Anterior cingulate cortex (tissue), 58 donors: ENCODE results near the gene TAAR9.
"Not testable (repeated sequence)": the region's sequence is repeated elsewhere in the genome, so short reads cannot be mapped to it uniquely, and the experiment has no call there.

Experiments
- DNase-seq, 58 donors: peaks; one replicate each; lab custom pipeline; 2025; lab: John Stamatoyannopoulos, UW

The TAAR9 gene

DNA sequence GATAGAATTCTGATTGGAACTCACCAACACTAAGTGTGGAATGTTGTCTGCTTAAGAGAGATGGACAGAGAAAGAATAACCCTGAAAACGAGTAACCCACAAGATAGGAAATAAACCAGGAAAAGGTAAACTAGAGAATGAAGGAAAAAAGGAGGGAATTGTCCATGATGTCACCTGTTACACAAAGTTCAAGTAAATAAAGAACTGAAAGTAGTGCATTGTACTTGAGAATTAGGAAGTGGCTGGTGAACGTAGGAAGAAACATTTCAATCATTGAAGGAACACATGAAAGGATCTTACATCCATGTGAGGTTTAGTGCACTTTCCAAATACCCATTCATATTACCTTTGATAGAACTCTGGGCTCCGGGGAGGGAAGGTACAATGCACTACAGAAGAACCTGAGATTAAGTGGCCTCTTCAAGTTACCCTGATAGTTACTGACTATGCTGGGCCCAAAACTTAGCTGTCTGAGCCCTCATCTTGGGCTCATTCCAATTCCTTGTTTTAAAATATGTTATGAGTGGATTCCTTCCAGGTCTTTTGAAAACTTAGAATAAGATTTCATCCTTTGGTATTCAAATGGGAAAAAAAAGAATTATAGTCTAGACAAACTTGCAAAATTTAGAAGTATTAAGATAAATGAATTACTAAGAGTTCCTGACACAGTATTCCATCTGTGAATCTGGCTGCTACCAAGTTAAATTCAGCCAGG, 24.1 kb upstream of the TAAR9 start:
- peak in 1 of 58 donors; percentile 10 for DNase-seq

DNA sequence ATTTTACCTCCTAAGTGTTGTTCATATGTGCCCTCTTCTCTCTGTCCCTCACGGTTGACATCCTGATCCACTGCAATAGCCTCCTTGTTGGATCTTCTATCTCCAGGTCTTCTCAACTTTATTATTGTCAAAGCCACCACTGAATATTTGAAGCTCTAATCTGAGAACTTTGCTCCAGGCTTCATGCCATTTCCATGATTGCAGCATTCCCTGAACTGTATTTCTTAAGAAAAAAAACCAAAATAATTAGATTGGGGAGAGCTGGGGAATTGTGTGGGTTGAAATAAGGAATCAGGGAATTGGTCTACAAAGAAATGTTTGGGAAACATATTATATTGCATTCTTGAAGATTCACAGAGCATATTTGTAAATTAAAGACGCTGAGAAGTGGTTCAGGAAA, 22.7 kb upstream of the TAAR9 start:
- DNase-seq, result no peak

DNA sequence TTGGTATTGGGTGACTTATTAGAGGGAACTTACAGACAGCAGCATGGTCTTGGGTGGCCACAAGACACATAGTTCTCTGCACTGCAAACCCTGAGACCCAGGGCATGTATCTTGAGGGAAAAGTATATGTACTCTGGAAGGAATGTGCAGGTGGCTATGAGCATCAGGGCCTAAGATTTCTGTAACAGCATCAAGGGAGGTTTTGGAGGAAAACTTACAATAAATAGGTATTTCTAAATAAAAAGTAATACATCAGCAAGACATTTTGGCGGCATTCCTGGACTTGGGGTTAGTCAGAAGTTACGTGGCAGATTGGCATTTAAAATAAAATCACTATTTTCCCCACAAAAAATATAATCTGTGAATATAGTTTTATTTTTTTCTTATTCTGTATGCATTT, 17.1 kb upstream of the TAAR9 start:
- DNase-seq, result no peak

DNA sequence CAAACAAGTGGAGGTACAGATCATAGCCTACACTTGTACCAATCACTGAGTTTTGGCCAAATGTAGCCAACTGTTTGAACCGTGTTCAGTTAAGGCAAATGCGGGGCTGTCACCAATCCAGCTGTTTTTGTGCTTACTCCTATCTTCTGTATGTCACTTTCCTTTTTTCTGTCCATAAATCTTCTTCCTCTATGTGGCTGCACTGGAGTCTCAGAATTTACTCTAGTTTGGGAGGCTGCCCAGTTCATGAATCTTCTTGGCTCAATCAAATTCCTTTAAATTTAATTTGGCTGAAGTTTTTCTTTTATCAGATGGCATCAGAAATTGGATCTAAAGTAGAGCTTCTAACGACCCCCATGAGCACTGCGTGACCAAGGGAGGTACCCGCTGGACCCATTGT, 13.4 kb upstream of the TAAR9 start:
- DNase-seq, result no peak

DNA sequence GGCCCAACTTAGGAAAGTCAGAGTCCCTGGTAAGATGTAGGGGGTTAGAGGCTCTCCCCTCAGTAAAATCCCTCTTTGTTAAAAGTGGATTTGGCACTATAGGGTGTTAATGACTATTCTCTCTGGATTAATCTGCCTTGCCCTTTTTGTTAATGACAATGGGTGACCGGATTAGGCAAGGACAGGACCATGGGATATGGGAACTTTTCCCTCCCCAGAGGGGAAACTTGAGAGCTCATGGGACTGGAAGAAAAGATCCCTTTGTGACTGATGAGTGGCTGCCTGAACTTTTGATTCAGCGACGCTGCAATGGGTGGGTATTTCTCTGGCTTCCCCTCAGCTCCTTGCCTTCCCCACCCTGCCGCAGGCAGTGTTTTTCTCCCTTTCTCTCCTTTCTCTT, 12.2 kb upstream of the TAAR9 start:
- DNase-seq, result no peak

DNA sequence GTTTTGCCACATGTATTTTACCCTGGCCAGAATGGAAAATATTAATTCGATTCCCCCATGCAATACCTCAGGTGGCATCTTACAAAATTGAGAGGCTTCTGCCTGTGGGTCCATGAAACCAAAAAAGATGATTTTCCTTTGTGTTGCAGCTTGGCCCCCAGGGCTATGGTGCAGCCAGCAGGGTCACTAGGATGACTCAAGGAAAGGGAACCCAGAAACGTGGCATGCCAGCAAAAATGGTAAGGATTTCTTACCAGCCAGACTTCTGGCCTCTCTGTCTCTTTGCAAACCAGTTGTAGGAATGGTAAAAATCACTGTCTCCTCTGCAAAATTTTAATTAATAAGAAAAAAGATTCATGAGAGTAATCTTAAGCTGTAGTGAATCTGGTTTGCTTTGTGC, 11.6 kb upstream of the TAAR9 start:
- no peak for DNase-seq

DNA sequence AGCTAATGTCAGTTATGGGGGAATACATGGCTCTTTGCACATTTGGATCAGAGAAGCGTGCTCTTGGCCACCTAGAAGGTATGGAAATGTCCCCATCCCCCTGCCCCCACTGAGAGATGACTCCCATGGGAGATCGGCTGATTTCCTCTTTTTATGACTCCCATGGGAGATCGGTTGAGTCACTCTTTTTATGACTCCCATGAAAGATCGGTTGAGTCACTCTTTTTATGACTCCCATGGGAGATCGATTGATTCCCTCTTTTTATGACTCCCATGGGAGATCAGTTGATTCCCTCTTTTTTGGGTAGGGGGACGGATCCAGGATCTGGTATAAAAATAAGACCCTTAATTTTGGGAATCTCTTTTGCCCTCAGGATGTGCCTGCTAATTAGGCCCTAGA, 10.3 kb upstream of the TAAR9 start:
- no peak for DNase-seq

DNA sequence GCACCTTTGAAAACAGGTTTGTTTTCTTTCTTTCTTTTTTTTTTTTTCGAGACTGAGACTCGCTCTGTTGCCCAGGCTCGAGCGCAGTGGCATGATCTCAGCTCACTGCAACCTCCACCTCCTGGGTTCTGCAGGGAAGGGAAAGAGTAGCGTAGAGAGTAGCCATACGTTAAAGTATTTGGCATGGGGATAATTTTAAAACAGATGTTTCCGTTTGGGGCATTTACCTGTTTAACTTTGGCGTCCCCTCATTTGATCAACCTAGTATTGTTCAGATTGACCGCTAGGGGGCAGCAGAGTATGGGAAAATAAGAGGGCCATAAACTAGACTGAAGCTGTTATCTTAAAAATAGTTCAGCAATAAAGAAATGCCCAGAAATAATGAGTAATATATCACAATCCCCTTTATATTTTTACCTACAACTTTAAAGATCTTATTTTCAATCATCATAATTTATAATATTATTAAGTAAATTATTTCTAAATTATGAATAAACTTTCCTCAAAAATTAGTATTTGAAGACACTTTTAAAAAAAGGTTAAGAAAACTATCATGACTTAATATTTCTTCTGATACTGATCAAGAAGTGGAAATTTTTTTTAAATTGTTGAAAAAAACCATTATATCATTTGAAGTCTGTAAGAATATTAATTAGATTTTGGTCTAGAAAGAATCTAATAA, 7.6 kb upstream of the TAAR9 start:
- DNase-seq, result peak in 35 of 58 donors; percentile 4 to 71 (median 28)

DNA sequence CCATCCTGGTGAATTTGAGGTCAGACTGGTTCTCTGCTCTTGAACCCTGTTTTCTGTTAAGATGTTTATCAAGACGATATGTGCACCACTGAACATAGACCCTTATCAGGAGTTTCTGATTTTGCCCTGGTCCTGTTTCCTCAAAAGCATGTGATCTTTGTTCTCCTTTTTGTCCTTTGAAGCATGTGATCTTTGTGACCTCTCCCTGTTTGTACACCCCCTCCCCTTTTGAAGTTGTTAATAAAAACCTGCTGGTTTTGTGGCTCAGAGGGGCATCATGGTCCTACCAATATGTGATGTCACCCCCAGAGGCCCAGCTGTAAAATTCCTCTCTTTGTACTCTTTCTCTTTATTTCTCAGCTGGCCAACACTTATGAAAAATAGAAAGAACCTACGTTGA, 3.5 kb upstream of the TAAR9 start:
- DNase-seq, result not testable (repeated sequence)

DNA sequence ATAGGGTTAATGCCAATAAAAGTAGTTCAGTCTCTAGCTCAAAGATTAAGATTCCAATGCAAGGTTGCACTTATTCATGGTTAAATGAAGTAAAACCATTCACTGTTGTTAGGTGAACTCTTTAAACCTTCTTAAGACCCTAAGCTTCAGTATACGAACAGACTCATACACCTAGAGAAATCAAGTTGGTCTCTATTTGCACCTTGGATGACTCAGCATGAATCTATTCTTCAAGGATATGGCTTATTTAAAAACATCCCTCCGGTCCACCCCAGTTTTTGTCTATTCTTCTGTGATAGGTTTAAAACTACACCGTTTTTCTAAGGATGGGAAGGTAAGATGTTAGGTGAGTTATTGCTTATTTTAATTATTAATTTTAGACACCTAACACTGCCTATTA, 932 bp upstream of the TAAR9 start:
- no peak for DNase-seq

DNA sequence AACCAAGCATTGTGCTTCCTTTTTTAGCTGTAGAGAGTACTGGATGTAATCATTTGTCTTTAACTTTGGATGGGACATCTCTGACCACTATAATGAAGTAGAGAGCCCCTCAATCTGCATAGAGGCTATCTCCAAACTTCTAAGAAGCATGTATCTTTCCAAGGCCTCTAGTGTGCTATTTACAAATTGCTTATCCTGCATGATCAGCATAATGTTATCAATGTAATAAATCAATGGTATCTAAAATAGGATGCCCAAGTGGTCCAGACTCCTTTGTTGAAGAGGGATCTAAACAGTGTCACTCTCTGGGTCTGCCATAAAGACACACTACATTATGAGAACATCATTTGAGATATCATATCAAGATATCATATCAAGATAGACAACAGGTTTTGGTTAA, 6.7 kb downstream of the TAAR9 start:
- DNase-seq, result no peak

DNA sequence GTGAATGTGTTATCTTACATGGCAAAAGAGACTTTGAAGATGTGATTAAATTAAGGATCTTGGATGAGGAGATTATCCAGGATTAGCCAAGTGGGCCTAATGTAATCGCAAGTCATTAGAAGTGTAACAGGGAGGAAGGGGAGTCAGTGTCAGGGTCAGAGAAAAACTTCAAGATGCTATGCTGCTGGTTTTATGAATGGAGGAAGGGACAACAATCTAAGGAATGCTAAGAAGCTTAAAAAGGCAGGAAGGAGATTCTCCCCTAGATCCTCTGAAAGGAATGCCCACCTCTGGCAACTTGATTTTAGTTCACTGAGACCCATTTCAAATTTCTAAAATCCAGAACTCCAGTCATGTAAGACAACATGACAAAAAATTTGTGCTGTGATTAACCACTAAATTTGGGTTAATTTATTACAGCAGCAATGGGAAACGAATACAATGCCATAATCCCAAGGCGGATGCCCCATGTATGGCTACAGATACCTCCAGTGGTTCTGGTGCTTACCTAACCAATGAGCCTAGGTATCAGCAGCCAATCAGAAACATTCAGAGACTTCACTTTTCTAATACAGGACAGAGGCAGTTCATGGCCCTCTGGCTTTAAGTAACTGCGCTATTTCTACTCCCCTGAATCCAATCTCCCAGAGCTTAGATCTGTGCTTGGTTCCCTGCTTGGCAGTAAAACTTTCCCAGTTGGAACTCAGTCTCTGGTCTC, 10.8 kb downstream of the TAAR9 start:
- no peak for DNase-seq

DNA sequence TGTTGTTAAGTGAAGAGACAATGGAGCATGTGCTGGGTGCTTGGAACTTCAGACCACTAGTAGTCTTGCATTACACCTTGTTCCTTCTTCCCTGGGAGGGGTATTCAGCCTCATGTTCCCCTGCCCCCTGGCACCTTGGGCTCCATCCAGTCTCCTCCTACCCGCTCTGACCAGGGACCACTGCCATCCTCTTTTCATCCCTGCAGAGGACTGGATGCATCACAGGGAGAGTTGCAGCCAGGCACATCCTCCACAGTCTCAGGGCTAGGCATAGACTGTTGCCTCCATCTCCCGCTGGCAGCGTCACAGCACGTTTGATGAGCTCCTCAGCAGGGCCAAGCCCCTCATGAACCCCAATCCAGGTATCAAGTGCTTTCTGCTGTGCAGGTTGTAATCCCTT, 13.1 kb downstream of the TAAR9 start:
- DNase-seq, result no peak

DNA sequence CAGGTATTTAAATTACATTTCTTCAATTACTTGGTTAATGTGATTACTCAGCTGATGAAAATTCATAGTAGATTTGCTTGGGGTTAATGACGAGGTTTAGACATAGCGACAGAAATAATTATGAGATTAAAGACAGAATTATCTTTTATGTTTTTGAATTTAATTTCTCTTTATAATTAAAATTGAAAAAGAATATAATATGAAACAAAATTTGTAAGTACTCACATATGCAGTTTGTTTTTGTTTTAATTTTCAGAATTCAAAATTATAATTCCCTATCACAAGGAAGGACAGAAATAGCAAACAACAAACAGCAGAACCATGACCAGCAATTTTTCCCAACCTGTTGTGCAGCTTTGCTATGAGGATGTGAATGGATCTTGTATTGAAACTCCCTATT, 14.3 kb downstream of the TAAR9 start, which contains the start of gene TAAR8:
Gene TAAR8 (plus strand): TSS at position 301 of the 400 bp plus-strand sequence. CDS start 21 bp downstream, at position 322.
- no peak for DNase-seq

DNA sequence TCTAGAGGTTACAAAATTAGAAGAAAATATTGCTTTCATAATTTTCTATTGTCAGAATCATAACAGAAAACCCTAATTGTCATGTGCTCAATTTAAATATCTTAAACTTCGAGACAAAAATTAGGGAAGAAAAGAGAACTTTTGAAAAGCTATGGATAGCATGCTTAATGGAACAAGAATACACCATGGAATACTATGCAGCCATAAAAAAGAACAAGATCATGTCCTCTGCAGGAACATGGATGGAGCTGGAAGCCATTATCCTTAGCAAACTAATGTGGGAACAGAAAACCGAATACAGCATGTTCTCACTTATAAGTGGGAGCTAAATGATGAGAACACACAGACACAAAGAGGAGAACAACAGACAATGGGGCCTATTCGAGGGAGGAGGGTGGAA, 22.0 kb downstream of the TAAR9 start:
- not testable (repeated sequence) for DNase-seq

DNA sequence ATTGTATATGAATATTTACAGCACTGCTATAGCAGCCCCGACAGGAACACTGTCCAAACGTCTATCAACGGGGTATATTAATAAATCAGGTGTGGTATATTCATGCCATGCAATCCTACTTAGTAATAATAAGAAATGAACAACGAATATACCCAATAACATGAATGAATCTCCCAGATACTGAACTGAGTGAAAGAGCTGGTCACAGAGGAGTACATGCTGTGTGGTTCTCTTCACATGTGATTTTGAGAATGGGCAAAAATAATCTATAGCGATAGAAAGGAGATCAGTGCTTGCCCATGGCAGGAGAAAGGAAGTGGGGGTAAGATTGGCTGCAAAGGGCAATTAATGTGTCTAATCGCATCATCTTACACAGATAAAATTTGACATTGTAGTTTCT, 28.3 kb downstream of the TAAR9 start:
- no peak for DNase-seq

DNA sequence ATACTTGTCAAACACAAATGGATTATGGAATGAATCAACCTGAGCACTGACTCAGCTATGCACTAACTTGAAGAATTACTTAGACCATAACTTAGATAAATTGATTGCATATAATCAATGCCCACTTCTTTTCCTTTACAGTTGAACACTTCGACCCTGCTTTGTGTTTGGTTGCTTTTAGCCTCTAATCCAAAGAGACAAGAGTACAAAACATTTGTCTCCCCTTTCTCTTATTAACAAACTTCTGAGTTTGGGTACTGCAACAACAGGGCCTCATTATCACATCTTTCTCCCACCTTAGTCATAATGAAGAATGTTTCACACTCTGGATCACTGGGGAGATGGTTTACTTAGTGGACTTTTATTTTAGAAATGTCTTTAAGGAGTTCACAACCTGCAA, 29.5 kb downstream of the TAAR9 start:
- DNase-seq, result no peak

DNA sequence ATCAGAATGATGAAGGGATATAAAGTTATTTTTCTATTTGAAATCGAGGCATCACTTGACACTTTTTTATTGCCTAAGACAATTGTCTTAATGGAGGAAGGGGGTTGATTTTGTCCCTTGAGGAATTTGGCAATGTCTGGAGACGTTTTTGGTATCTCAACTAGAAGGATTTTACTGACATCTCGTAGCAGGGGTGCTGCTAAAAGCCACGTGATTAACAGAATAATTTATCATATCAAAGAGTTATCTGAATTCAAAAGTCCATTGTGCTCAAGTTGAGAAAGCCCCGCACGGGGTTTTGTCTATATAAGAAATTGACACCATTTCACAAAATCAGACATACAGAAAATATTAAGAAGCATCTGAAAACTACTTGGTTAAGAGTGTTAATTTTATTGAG, 30.5 kb downstream of the TAAR9 start:
- peak in 1 of 58 donors; percentile 4 for DNase-seq

DNA sequence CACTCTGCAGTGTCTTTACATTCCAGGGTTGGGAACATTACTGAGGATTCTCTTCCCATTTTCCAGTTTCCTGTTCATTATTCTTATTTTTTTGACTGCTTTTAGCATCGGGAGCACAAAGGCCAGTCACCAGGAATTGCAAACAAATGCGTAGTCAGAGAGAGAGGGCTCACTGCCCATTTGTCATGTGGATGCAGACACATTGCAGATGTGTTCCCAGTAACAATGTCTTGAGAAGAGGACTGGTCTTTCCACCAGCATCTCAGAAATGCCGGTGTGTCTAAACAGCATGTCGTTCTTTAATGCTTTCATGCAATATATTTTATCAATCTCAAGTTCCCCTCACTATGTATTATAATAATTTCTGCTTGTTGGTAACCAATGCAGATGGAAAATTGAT, 31.1 kb downstream of the TAAR9 start:
- peak in 35 of 58 donors; percentile 0 to 79 (median 35) for DNase-seq

DNA sequence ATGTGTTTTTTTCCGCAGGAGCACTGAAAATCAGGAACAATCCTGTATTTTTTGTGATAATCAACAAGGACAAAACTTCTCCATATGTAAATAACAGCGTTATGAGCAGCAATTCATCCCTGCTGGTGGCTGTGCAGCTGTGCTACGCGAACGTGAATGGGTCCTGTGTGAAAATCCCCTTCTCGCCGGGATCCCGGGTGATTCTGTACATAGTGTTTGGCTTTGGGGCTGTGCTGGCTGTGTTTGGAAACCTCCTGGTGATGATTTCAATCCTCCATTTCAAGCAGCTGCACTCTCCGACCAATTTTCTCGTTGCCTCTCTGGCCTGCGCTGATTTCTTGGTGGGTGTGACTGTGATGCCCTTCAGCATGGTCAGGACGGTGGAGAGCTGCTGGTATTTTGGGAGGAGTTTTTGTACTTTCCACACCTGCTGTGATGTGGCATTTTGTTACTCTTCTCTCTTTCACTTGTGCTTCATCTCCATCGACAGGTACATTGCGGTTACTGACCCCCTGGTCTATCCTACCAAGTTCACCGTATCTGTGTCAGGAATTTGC, 32.2 kb downstream of the TAAR9 start, which contains the start of gene TAAR6:
Gene TAAR6 (plus strand): TSS at position 102 of the 557 bp plus-strand sequence. CDS start 0 bp downstream, at position 102.
- DNase-seq, result peak in 40 of 58 donors; percentile 2 to 66 (median 23)

DNA sequence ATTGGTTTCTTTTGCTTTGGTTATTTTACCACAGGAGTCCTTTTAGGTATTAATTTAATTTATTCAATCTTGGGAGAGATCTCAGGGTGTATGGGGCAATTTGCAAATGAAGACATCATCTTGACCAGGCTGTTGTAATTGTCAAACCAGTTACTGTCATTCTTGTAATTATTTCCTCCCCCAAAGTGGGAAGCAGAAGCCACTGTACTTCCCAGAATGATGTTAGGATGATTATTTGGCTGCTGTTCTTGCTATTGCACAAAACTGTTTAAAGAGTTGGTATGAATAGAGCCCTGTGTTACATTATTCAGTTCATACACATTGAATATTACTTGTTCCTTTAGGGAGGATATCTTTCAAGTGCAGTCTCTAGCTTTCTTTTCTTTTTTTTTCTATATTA, 33.7 kb downstream of the TAAR9 start:
- no peak for DNase-seq
